ENCODE results near the gene YES1. TPM values are rescaled to one million over a fixed set of nuclear protein-coding genes. Genes with fewer than 3 reads are reported as not detected.

The YES1 gene
- total RNA-seq, 1 donor from 2014 or later, result 17.1 TPM

DNA sequence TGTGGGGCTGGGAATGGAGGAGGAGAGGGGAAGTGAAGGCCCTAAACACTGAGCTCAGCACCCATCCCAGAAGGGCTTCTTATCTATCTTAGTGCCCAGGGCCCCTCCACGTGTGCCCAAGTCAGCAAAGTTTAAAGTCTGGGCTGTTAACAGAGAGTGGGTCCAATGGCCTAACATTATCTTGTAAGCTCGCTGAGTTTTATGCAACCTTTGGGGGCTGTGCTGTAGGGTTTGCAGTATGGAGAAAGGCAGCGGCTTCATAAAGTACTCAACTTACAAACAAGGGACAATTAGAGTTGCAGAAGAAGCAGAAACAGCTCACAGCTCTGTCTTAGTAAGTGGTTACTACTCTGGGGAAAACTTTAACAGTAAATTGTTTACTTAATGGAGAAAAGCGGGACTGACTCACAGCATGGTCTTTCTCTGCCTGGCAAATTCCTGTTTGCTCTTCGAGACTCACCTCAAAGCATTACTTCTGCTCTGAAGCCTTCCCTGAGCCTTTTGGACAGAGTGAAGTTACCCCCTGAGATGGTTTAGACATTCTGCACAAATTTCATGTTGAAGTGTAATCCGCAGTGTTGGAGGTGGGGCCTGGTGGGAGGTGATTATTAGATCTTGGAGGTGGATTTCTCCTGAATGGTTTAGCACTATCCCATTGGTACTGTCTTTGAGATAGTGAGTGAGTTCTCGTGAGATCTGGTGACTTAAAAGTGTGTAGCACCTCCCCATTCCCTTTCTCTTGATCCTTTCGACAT is 108.7 kb downstream of the YES1 start:
- Mint-ChIP-seq H3K9me3 (ENCODE audit: unreplicated experiment) (no peaks in the 10 kb centered on the region), H3K27ac (ENCODE audit: unreplicated experiment) (no peak overlapping the region), H3K27me3 (ENCODE audit: unreplicated experiment) (no peaks in the 10 kb centered on the region), H3K4me3 (ENCODE audit: unreplicated experiment) (no peak overlapping the region), H3K36me3 (ENCODE audit: unreplicated experiment) (no peaks in the 10 kb centered on the region), H3K4me1 (ENCODE audit: low read depth, unreplicated experiment) (no peaks in the 10 kb centered on the region)
- no peak for TF ChIP-seq CTCF (IDR thresholded peaks at IDR 0.05; ENCODE audit: partially characterized antibody, unreplicated experiment)
- no peak for DNase-seq

DNA sequence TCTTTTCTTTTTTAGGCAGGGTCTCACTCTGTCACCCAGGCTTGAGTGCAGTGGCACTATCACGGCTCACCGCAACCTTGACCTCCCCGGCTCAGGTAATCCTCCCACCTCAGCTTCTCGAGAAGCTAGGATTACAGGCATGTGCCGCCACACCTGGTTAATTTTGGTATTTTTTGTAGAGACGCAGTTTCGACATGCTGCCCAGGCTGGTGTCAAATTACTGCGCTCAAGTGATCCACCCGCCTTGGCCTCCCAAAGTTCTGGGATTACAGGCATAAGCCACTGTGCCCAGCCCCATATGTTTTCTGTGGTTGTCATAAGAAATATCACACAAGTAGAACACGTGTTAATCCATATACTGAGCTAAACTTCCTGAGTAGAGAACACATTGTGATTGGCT is 114.2 kb downstream of the YES1 start:
- Mint-ChIP-seq H3K4me1 (ENCODE audit: low read depth, unreplicated experiment) (no peaks in the 10 kb centered on the region), H3K36me3 (ENCODE audit: unreplicated experiment) (no peaks in the 10 kb centered on the region), H3K27ac (ENCODE audit: unreplicated experiment) (no peak overlapping the region), H3K9me3 (ENCODE audit: unreplicated experiment) (no peaks in the 10 kb centered on the region), H3K27me3 (ENCODE audit: unreplicated experiment) (peaks cover under 1% of the 10 kb centered on the region), H3K4me3 (ENCODE audit: unreplicated experiment) (no peak overlapping the region)
- DNase-seq, result no peak
- TF ChIP-seq CTCF (IDR thresholded peaks at IDR 0.05; ENCODE audit: partially characterized antibody, unreplicated experiment), result no peak

DNA sequence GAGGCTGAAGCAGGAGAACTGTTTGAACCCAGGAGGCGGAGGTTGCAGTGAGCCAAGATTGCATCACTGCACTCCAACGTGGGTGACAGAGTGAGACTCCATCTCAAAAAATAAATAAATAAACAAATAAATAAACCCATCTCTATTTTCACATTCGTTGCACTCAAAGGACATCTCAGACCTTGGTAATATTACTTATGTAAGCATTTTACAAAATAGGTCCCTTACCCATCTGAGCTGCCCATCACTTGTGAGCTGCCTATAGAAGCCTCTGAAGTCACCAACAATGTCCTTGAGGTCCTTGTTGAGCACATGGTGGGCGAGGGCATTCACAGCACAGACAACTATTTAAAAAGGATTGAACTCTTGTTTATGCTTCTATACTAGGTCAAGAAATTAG is 115.0 kb downstream of the YES1 start:
- no peaks in the 10 kb centered on the region for H3K36me3 Mint-ChIP-seq (ENCODE audit: unreplicated experiment)
- TF ChIP-seq CTCF (IDR thresholded peaks at IDR 0.05; ENCODE audit: partially characterized antibody, unreplicated experiment), result no peak
- no peak overlapping the region for H3K27ac Mint-ChIP-seq (ENCODE audit: unreplicated experiment)
- H3K4me3 Mint-ChIP-seq (ENCODE audit: unreplicated experiment), result no peak overlapping the region
- no peaks in the 10 kb centered on the region for H3K9me3 Mint-ChIP-seq (ENCODE audit: unreplicated experiment)
- no peaks in the 10 kb centered on the region for H3K4me1 Mint-ChIP-seq (ENCODE audit: low read depth, unreplicated experiment)
- peaks cover 2% of the 10 kb centered on the region for H3K27me3 Mint-ChIP-seq (ENCODE audit: unreplicated experiment)
- DNase-seq, result no peak

DNA sequence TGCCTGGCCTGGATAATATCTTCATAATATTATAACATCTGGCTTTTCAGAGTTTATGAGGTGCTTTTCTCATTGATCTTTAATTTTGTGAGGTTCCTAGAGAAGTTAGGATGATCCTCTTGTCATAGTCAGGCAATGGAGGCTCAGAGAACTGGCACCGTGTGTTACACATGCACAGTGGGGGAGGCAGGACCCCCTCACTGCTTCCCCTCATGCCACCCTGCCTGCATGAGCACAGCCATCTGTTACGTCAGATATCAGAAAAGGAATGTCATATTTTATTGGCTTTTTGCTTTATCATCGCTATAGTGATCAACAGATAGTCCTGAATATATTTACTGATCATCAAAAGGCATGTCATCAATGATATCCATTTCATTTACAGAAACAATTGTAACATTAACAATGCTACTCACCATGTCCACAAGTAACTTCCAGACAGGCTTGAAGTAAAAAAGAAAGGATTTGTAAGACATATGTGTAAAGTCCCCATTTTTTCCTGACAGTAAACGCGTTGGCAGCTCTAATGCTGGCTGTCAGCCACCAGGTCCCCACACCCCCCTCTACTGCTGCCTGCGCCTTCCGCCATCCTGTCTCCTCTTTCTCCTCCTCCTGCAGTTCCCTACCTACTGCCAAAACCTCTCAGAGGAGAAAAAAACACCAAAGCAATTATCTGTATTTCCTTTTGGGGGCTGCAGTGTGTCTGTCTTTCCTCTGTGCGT is 118.4 kb downstream of the YES1 start:
- H3K9me3 Mint-ChIP-seq (ENCODE audit: unreplicated experiment), result no peaks in the 10 kb centered on the region
- no peak overlapping the region for H3K4me3 Mint-ChIP-seq (ENCODE audit: unreplicated experiment)
- no peak for TF ChIP-seq CTCF (IDR thresholded peaks at IDR 0.05; ENCODE audit: partially characterized antibody, unreplicated experiment)
- peaks cover 2% of the 10 kb centered on the region for H3K27me3 Mint-ChIP-seq (ENCODE audit: unreplicated experiment)
- no peaks in the 10 kb centered on the region for H3K36me3 Mint-ChIP-seq (ENCODE audit: unreplicated experiment)
- H3K27ac Mint-ChIP-seq (ENCODE audit: unreplicated experiment), result no peak overlapping the region
- no peak for DNase-seq
- H3K4me1 Mint-ChIP-seq (ENCODE audit: low read depth, unreplicated experiment), result no peaks in the 10 kb centered on the region

DNA sequence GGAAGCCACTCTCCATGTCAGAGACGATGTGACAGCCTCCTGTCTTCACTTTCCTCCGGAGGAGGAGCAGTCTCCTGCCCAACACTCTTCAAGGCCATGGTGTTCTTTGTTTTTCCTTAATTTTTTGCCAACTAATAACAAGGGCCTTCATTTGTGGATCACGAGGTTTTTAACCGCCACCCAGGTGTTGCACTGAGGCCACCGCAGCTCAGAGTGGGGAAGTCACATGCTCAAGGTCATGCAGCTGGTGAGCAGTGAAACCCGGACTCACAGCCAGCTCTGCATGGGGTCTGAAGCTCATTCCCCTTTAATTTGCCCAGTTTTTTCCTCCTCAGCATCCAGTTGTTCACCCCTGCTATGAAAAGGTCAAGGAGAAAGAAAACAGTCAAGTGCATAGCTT is 119.2 kb downstream of the YES1 start:
- no peaks in the 10 kb centered on the region for H3K9me3 Mint-ChIP-seq (ENCODE audit: unreplicated experiment)
- no peak overlapping the region for H3K27ac Mint-ChIP-seq (ENCODE audit: unreplicated experiment)
- peaks cover 2% of the 10 kb centered on the region for H3K27me3 Mint-ChIP-seq (ENCODE audit: unreplicated experiment)
- TF ChIP-seq CTCF (IDR thresholded peaks at IDR 0.05; ENCODE audit: partially characterized antibody, unreplicated experiment), result no peak
- H3K36me3 Mint-ChIP-seq (ENCODE audit: unreplicated experiment), result no peaks in the 10 kb centered on the region
- no peak for DNase-seq
- no peak overlapping the region for H3K4me3 Mint-ChIP-seq (ENCODE audit: unreplicated experiment)
- H3K4me1 Mint-ChIP-seq (ENCODE audit: low read depth, unreplicated experiment), result no peaks in the 10 kb centered on the region

All from glutamatergic neuron (in vitro differentiated cells).